Astrocyte (in vitro differentiated cells and primary cell): Measurements from ENCODE around the gene VIPR1. TPM values are rescaled to one million over a fixed set of nuclear protein-coding genes. Genes with fewer than 3 reads are reported as not detected.

Experiments
- DNase-seq: peaks from one replicate; pipeline ENCODE4 v3.0.0-alpha.2; 2010; ENCODE audit warnings: low read depth
- FAIRE-seq: peaks from 2 replicates; lab custom pipeline; 2011; peaks lifted over from hg19 to GRCh38; lab: Jason Lieb, UNC
- H2AFZ ChIP-seq: 2 replicates; pipeline ENCODE4 v1.6.0; 2012; ENCODE audit warnings: low read depth, low read length, inconsistent platforms
- H3K27ac ChIP-seq: 2 replicates; pipeline ENCODE4 v1.5.1; 2011; ENCODE audit warnings: low read depth, low read length, inconsistent platforms
- H3K27me3 ChIP-seq: 2 replicates; pipeline ENCODE4 v1.6.0; 2011; ENCODE audit warnings: low read length, inconsistent platforms; ENCODE audit not compliant: insufficient read depth
- H3K36me3 ChIP-seq: 2 replicates; pipeline ENCODE4 v1.5.1; 2011; ENCODE audit warnings: low read length, inconsistent platforms; ENCODE audit not compliant: insufficient read depth
- H3K4me1 ChIP-seq: 2 replicates; pipeline ENCODE4 v1.5.1; 2011; ENCODE audit warnings: low read length, inconsistent platforms; ENCODE audit not compliant: insufficient read depth
- H3K4me2 ChIP-seq: 2 replicates; pipeline ENCODE4 v1.6.0; 2012; ENCODE audit warnings: low read length, inconsistent platforms
- H3K4me3 ChIP-seq: 2 replicates; pipeline ENCODE4 v1.5.1; 2011; ENCODE audit warnings: low read depth, mild to moderate bottlenecking, low read length, inconsistent platforms; ENCODE audit not compliant: insufficient read depth
- H3K79me2 ChIP-seq: 2 replicates; pipeline ENCODE4 v1.6.0; 2012; ENCODE audit warnings: mild to moderate bottlenecking, low read length, inconsistent platforms; ENCODE audit not compliant: insufficient read depth
- H3K9ac ChIP-seq: 2 replicates; pipeline ENCODE4 v1.6.0; 2012; ENCODE audit warnings: mild to moderate bottlenecking, low read length, inconsistent platforms
- H3K9me3 ChIP-seq: 2 replicates; pipeline ENCODE4 v1.5.1; 2012; ENCODE audit warnings: low read depth, mild to moderate bottlenecking, low read length, inconsistent platforms; ENCODE audit not compliant: insufficient read depth
- H4K20me1 ChIP-seq: 2 replicates; pipeline ENCODE4 v1.6.0; 2012; ENCODE audit warnings: low read length, inconsistent platforms; ENCODE audit not compliant: insufficient read depth
- H3K27ac Mint-ChIP-seq: one replicate; pipeline ENCODE4 v1.8.0; 2021; ENCODE audit warnings: mild to moderate bottlenecking, mixed read lengths; ENCODE audit not compliant: unreplicated experiment
- H3K27me3 Mint-ChIP-seq: one replicate; pipeline ENCODE4 v1.8.0; 2021; ENCODE audit warnings: low read depth, mixed read lengths; ENCODE audit not compliant: unreplicated experiment
- H3K36me3 Mint-ChIP-seq: one replicate; pipeline ENCODE4 v1.8.0; 2021; ENCODE audit warnings: low read depth, mixed read lengths; ENCODE audit not compliant: unreplicated experiment
- H3K4me1 Mint-ChIP-seq: one replicate; pipeline ENCODE4 v1.8.0; 2021; ENCODE audit warnings: low read depth, mixed read lengths; ENCODE audit not compliant: unreplicated experiment
- H3K4me3 Mint-ChIP-seq: one replicate; pipeline ENCODE4 v1.8.0; 2021; ENCODE audit warnings: mild to moderate bottlenecking, moderate library complexity, mixed read lengths; ENCODE audit not compliant: unreplicated experiment
- H3K9me3 Mint-ChIP-seq: one replicate; pipeline ENCODE4 v1.8.0; 2021; ENCODE audit warnings: mild to moderate bottlenecking, mixed read lengths; ENCODE audit not compliant: unreplicated experiment
- EZH2 ChIP-seq: IDR thresholded peaks from 2 replicates; pipeline ENCODE4 v1.6.1; 2012; ENCODE audit warnings: mild to moderate bottlenecking, low read length, inconsistent platforms; ENCODE audit not compliant: insufficient read depth
- total RNA-seq: library from RNA; stranded (reverse); gene quantifications from 2 replicates; pipeline ENCODE4 v1.2.1, GENCODE V29; 2021
- TF ChIP-seq, protein P1 (sequence below): IDR thresholded peaks from 2 replicates; pipeline ENCODE4 v1.5.1; 2011; ENCODE audit warnings: low read depth, mild to moderate bottlenecking, inconsistent platforms, low read length, moderate library complexity; ENCODE audit not compliant: insufficient read depth

The VIPR1 gene
- total RNA-seq, 1 donor from 2014 or later = 0.68 TPM

DNA sequence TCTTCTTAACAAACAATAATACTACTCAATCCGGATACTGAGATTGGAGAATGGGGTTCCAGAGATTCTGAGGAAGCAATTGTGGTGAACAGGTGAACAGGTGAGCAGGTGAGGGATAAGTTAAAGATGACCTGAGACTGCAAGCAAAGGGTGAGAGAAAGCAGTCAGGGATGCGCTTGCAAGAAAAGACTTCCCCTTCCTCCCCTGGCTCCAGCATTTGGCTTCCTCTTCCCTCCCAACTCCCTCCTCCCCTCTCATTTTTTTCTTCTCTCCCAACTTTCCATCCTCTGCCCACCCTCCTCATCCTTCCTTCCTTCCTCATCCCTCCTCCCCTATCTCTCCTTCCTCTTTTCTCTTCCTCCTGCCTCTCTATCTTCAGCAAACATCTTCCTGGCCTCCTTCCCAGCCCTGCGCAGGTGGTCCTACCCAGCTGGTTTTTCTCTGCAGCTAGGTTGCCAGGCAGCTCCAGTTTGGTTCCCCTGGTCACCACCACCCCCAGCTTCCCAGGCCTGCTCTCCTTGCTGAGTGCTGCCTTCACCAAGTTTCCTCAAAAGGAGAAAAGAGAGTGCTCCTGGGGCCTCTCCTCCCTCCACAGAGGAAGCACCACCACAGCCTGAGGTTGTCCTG lies 10.4 kb upstream of the VIPR1 start:
- Histone ChIP-seq H3K4me2 (no peak overlapping the region), H2AFZ (no peak overlapping the region), H3K4me1 (peaks cover 15% of the 10 kb centered on the region), H3K9ac (no peak overlapping the region), H3K27me3 (no peaks in the 10 kb centered on the region), H3K27ac (no peak overlapping the region), H3K79me2 (no peaks in the 10 kb centered on the region), H3K4me3 (no peak overlapping the region), H3K36me3 (no peaks in the 10 kb centered on the region), H3K9me3 (no peaks in the 10 kb centered on the region), H4K20me1 (no peaks in the 10 kb centered on the region)
- FAIRE-seq (no peak), DNase-seq (no peak)
- Mint-ChIP-seq H3K9me3 (no peaks in the 10 kb centered on the region), H3K4me3 (no peak overlapping the region), H3K4me1 (peaks cover 22% of the 10 kb centered on the region), H3K27ac (no peak overlapping the region), H3K36me3 (no peaks in the 10 kb centered on the region), H3K27me3 (peaks cover 2% of the 10 kb centered on the region)
- no peak for TF ChIP-seq EZH2
- TF ChIP-seq, protein P1, sequence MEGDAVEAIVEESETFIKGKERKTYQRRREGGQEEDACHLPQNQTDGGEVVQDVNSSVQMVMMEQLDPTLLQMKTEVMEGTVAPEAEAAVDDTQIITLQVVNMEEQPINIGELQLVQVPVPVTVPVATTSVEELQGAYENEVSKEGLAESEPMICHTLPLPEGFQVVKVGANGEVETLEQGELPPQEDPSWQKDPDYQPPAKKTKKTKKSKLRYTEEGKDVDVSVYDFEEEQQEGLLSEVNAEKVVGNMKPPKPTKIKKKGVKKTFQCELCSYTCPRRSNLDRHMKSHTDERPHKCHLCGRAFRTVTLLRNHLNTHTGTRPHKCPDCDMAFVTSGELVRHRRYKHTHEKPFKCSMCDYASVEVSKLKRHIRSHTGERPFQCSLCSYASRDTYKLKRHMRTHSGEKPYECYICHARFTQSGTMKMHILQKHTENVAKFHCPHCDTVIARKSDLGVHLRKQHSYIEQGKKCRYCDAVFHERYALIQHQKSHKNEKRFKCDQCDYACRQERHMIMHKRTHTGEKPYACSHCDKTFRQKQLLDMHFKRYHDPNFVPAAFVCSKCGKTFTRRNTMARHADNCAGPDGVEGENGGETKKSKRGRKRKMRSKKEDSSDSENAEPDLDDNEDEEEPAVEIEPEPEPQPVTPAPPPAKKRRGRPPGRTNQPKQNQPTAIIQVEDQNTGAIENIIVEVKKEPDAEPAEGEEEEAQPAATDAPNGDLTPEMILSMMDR = no peak

DNA sequence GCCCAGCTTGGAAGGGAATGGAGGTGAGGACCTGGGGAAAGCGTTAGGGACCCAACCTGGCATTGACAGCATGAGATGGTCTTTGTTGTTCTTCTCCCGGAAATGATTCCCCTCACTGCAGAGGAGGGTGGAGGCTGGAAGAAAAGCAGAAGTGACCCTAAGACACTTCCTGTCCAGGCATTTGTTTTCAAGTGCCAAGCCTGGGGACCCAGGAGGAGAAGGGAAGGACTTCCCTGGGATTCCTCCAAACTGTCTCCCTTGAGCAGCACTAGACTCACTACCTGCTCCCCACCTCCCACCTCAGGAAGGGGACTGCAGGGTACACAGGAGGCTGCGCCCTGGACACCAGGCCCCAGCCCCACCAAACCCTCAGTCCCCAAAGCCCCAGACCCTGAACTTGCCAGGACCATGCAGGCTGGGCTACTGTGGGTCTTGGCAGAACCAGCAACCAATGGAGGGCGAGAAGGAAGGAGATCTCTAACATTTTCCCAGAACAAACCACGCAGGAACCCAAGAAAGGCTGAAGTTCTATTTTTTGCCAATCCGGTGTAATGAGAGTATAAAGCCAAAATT lies 9.8 kb upstream of the VIPR1 start:
- no peaks in the 10 kb centered on the region for H3K36me3 Mint-ChIP-seq
- Histone ChIP-seq H3K9ac (no peak overlapping the region), H3K27ac (no peak overlapping the region), H3K36me3 (no peaks in the 10 kb centered on the region), H3K79me2 (no peaks in the 10 kb centered on the region), H3K9me3 (no peaks in the 10 kb centered on the region), H2AFZ (no peak overlapping the region), H3K4me2 (no peak overlapping the region), H3K27me3 (no peaks in the 10 kb centered on the region), H3K4me3 (no peak overlapping the region), H4K20me1 (no peaks in the 10 kb centered on the region), H3K4me1 (peaks cover 20% of the 10 kb centered on the region)
- FAIRE-seq (no peak), DNase-seq (no peak)
- TF ChIP-seq, protein P1 = no peak
- TF ChIP-seq EZH2 = no peak
- H3K9me3 Mint-ChIP-seq = no peaks in the 10 kb centered on the region
- H3K27me3 Mint-ChIP-seq = peaks cover 2% of the 10 kb centered on the region
- H3K4me1 Mint-ChIP-seq = peaks cover 28% of the 10 kb centered on the region
- H3K27ac Mint-ChIP-seq = no peak overlapping the region
- H3K4me3 Mint-ChIP-seq = no peak overlapping the region

DNA sequence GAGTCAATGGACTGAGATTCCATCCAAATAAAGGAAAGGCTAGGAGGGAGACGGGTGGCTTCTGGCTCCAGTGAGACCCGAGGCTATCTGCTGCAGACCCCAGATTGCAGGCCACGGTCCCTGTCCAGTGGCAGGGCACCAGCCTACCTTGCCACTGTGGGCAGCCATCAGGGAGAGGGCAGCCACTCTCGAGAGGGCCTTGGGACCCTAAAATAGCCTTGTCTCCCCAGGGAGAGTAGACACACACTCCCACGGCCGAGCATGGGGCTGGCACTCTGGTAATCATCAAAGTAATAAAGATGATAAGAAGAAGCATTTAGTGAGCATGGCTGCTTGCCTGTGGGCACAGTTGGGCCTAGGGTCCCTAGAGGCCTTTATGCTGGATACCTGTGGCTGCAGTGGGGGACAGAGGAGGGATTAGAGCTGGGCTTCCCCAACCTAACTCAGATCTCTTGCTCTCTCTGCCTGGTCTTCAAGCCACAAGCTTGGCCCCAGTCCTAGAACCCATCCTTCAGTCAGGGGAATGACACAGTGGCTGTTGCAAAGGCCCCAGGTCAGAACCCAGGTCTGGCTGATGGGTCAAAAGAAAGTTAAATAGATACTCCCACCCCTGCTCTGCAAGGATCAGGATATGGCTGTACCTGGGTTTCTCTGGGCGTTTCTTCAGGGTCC lies 9.2 kb upstream of the VIPR1 start:
- no peaks in the 10 kb centered on the region for H3K9me3 Mint-ChIP-seq
- FAIRE-seq (no peak), DNase-seq (no peak)
- H3K4me1 ChIP-seq = peaks cover 20% of the 10 kb centered on the region
- no peaks in the 10 kb centered on the region for H4K20me1 ChIP-seq
- no peak overlapping the region for H3K4me3 Mint-ChIP-seq
- peaks cover 3% of the 10 kb centered on the region for H3K27me3 Mint-ChIP-seq
- no peak overlapping the region for H3K4me3 ChIP-seq
- no peak overlapping the region for H3K9ac ChIP-seq
- H3K4me2 ChIP-seq = no peak overlapping the region
- no peaks in the 10 kb centered on the region for H3K27me3 ChIP-seq
- H3K27ac ChIP-seq = no peak overlapping the region
- H3K9me3 ChIP-seq = no peaks in the 10 kb centered on the region
- H2AFZ ChIP-seq = no peak overlapping the region
- H3K36me3 Mint-ChIP-seq = no peaks in the 10 kb centered on the region
- TF ChIP-seq, protein P1 = no peak
- TF ChIP-seq EZH2 = no peak
- peaks cover 30% of the 10 kb centered on the region for H3K4me1 Mint-ChIP-seq
- no peaks in the 10 kb centered on the region for H3K36me3 ChIP-seq
- no peaks in the 10 kb centered on the region for H3K79me2 ChIP-seq
- no peak overlapping the region for H3K27ac Mint-ChIP-seq
